Ishikawa (cell line): ENCODE results near the gene HYDIN.
A peak's percentile ranks its signal among the peaks of the same experiment; 100 is the strongest.

Source experiments
- CEBPB ChIP-seq: IDR thresholded peaks from 2 replicates; pipeline ENCODE4 v1.6.1; 2012
- CREB1 ChIP-seq: IDR thresholded peaks from 2 replicates; pipeline ENCODE4 v1.6.1; 2012; ENCODE audit warnings: low read depth
- EGR1 ChIP-seq: IDR thresholded peaks from 2 replicates; pipeline ENCODE4 v1.6.1; 2012
- EP300 ChIP-seq: IDR thresholded peaks from 2 replicates; pipeline ENCODE4 v1.6.1; 2012; ENCODE audit warnings: borderline replicate concordance
- FOXM1 ChIP-seq: IDR thresholded peaks from 2 replicates; pipeline ENCODE4 v1.6.1; 2012; ENCODE audit warnings: low read depth, borderline replicate concordance
- MAX ChIP-seq: IDR thresholded peaks from 2 replicates; pipeline ENCODE4 v1.6.1; 2012
- NFIC ChIP-seq: IDR thresholded peaks from 2 replicates; pipeline ENCODE4 v1.6.1; 2012
- RAD21 ChIP-seq: IDR thresholded peaks from 2 replicates; pipeline ENCODE4 v1.6.1; 2012; ENCODE audit warnings: low read depth
- REST ChIP-seq: IDR thresholded peaks from 2 replicates; pipeline ENCODE4 v1.6.1; 2012; ENCODE audit warnings: low read depth, mild to moderate bottlenecking
- TAF1 ChIP-seq: IDR thresholded peaks from 2 replicates; pipeline ENCODE4 v1.6.1; 2012; ENCODE audit warnings: low read depth, mild to moderate bottlenecking
- TCF12 ChIP-seq: IDR thresholded peaks from 2 replicates; pipeline ENCODE4 v1.6.1; 2012; ENCODE audit warnings: low read depth
- TEAD4 ChIP-seq: IDR thresholded peaks from 2 replicates; pipeline ENCODE4 v1.6.1; 2012
- USF1 ChIP-seq: IDR thresholded peaks from 2 replicates; pipeline ENCODE4 v1.6.1; 2012
- YY1 ChIP-seq: IDR thresholded peaks from 2 replicates; pipeline ENCODE4 v1.6.1; 2012; ENCODE audit warnings: low read depth

- TF ChIP-seq EP300 (no peak), NFIC (no peak; the same call in 1 of the 2 replicates), CEBPB (no peak), YY1 (no peak), REST (no peak), EGR1 (no peak), RAD21 (no peak), MAX (no peak), TEAD4 (peak; percentile 56), TAF1 (no peak), FOXM1 (no peak), USF1 (no peak), CREB1 (no peak), TCF12 (no peak; the same call in 1 of the 2 replicates)
Measured at GRCh38 chr16:70788668-70789594, 441.6 kb downstream of the HYDIN start.
